ENCODE data around the gene ZNF433. TPM values are rescaled to one million over a fixed set of nuclear protein-coding genes. Genes with fewer than 3 reads are reported as not detected.

The ZNF433 gene
- polyA plus RNA-seq, 6 donors from 2014 or later = 2.2 to 11.0 (median 5.0) TPM

DNA sequence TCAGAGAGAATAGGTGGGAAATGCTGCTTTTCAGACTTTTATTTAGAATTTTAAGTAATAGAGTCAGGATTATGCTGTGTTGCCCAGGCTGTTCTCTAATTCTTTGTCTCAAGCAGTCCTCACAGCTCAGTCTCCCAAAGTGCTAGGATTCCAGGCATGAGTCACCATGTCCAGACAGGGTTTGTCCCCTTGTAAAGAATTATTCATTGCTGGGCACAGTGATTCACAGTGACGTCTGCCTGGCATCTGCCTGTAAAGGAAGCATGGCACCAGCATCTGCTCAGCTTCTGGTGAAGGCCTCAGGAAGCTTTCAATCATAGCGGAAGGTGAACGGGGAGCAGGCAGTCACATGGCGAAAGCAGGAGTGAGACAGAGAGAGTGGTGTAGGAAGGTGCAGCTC, 53.0 kb downstream of the ZNF433 start:
- H3K27me3 Mint-ChIP-seq = no peaks in the 10 kb centered on the region
- H3K4me3 Mint-ChIP-seq = peak overlapping the region in 1 of 8 donors; percentile 30
- H3K9me3 Mint-ChIP-seq = peaks cover 0 to 54% (median 48%) of the 10 kb centered on the region in 7 donors
- H3K36me3 Mint-ChIP-seq = peaks cover 24 to 26% of the 10 kb centered on the region in 2 donors
- no peak for DNase-seq
- ATAC-seq (ENCODE audit: low read depth in 2 of 2) = no peak
- H3K27ac Mint-ChIP-seq = no peak overlapping the region
- H3K4me1 Mint-ChIP-seq = peaks cover 7 to 8% (median 7%) of the 10 kb centered on the region in 3 donors

- Mint-ChIP-seq H3K36me3 (peaks cover 33 to 36% of the 10 kb centered on the region in 2 donors), H3K27me3 (no peaks in the 10 kb centered on the region), H3K4me1 (peaks cover 0 to 3% (median 0%) of the 10 kb centered on the region in 3 donors), H3K4me3 (no peak overlapping the region), H3K9me3 (peaks cover 0 to 73% (median 63%) of the 10 kb centered on the region in 7 donors), H3K27ac (no peak overlapping the region)
- no peak for ATAC-seq (ENCODE audit: low read depth in 2 of 2)
- no peak for DNase-seq
Observed at GRCh38 chr19:11979527-11979926, 56.0 kb downstream of the ZNF433 start.

DNA sequence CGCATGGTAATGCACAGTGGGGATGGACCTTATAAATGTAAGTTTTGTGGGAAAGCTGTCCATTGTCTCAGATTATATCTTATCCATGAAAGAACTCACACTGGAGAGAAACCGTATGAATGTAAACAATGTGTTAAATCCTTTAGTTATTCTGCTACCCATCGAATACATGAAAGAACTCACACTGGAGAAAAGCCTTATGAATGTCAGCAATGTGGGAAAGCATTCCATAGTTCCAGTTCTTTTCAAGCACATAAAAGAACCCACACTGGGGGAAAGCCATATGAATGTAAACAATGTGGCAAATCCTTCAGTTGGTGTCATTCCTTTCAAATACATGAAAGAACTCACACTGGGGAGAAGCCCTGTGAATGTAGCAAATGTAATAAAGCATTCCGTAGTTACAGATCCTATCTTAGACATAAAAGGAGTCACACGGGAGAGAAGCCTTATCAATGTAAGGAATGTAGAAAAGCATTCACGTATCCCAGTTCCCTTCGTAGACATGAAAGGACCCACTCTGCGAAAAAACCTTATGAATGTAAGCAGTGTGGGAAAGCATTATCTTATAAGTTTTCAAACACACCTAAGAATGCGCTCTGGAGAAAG, 56.9 kb downstream of the ZNF433 start:
- Mint-ChIP-seq H3K36me3 (peaks cover 33 to 36% of the 10 kb centered on the region in 2 donors), H3K27me3 (no peaks in the 10 kb centered on the region), H3K9me3 (peaks cover 4 to 75% (median 63%) of the 10 kb centered on the region in 7 donors), H3K27ac (no peak overlapping the region), H3K4me3 (no peak overlapping the region), H3K4me1 (peaks cover 0 to 6% (median 4%) of the 10 kb centered on the region in 3 donors)
- ATAC-seq (ENCODE audit: low read depth in 2 of 2) (no peak), DNase-seq (no peak)

GRCh38 chr19:11973019-11973810, 62.3 kb downstream of the ZNF433 start:
- Mint-ChIP-seq H3K4me3 (no peak overlapping the region), H3K4me1 (peaks cover 0 to 16% (median 9%) of the 10 kb centered on the region in 3 donors), H3K27me3 (no peaks in the 10 kb centered on the region), H3K9me3 (peaks cover 4 to 30% (median 20%) of the 10 kb centered on the region in 7 donors), H3K27ac (no peak overlapping the region), H3K36me3 (peaks cover 22 to 24% of the 10 kb centered on the region in 2 donors)
- DNase-seq (no peak), ATAC-seq (ENCODE audit: low read depth in 2 of 2) (no peak)

DNA sequence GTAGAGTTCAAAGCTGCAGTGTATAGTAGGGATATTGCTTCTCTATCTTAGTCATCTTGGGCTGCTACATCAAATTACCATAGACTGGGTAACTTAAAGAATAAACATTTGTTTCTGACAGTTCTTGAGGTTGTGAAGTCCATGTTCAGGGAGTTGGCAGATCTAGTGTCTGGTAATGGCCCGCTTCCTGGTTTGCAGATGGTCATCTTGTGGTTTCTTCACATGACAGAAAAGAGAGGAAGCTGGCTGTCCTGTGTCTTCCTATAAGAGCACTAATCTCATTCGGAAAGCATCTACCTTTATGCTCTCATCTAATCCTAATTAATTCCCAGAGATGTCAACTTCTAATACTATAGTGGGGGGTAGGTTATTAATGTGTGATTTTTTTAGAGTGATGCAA, 64.4 kb downstream of the ZNF433 start:
- Mint-ChIP-seq H3K4me3 (no peak overlapping the region), H3K36me3 (peaks cover 6 to 14% of the 10 kb centered on the region in 2 donors), H3K9me3 (peaks cover 2 to 10% (median 4%) of the 10 kb centered on the region in 7 donors), H3K27ac (no peak overlapping the region), H3K4me1 (peaks cover 0 to 21% (median 20%) of the 10 kb centered on the region in 3 donors), H3K27me3 (no peaks in the 10 kb centered on the region)
- no peak for ATAC-seq (ENCODE audit: low read depth in 2 of 2)
- DNase-seq = no peak

GRCh38 chr19:11970174-11970573, 65.3 kb downstream of the ZNF433 start:
- peaks cover 8 to 28% (median 27%) of the 10 kb centered on the region in 3 donors for H3K4me1 Mint-ChIP-seq
- DNase-seq (no peak), ATAC-seq (ENCODE audit: low read depth in 2 of 2) (no peak)
- H3K4me3 Mint-ChIP-seq = no peak overlapping the region
- no peaks in the 10 kb centered on the region for H3K27me3 Mint-ChIP-seq
- peaks cover 0 to 9% (median 4%) of the 10 kb centered on the region in 7 donors for H3K9me3 Mint-ChIP-seq
- H3K27ac Mint-ChIP-seq = no peak overlapping the region
- peaks cover 6 to 14% of the 10 kb centered on the region in 2 donors for H3K36me3 Mint-ChIP-seq

GRCh38 chr19:11964858-11965645, 70.4 kb downstream of the ZNF433 start, which contains the start of gene ZNF763:
TSS of gene ZNF763 (plus strand) at chr19:11965040. CDS start at chr19:11965209, 169 bp downstream.
- H3K4me3 Mint-ChIP-seq = peak within 1 kb of the TSS; percentile 90 to 99 (median 96)
- ATAC-seq (ENCODE audit: low read depth in 2 of 2) (peak; percentile 86 to 87), DNase-seq (peak; percentile 90)
- peak within 1 kb of the TSS; percentile 97 to 99 (median 98) for H3K27ac Mint-ChIP-seq
- peaks cover 0 to 1% (median 0%) of the 10 kb centered on the region in 7 donors for H3K9me3 Mint-ChIP-seq
- H3K36me3 Mint-ChIP-seq = peaks cover 0 to 13% of the 10 kb centered on the region in 2 donors
- no peaks in the 10 kb centered on the region for H3K27me3 Mint-ChIP-seq
- peaks cover 22 to 39% (median 29%) of the 10 kb centered on the region in 3 donors for H3K4me1 Mint-ChIP-seq

Other genes starting within 250 kb of the ZNF433 start
- gene ZNF491, start 237.2 kb downstream of the ZNF433 start, polyA plus RNA-seq (ENCODE audit: low read depth in 6 of 6) = under 1 TPM in 3 of 6 donors, not detected in 3; 0.25 to 0.40 (median 0.29) TPM
- gene ZNF440, start 221.4 kb downstream of the ZNF433 start, polyA plus RNA-seq (ENCODE audit: low read depth in 6 of 6) = 1 to 10 TPM; 1.5 to 7.4 (median 3.2) TPM
- 10 to 100 TPM in 1 of 6 donors, 1 to 10 TPM in 4, not detected in 1; 7.4 to 13.6 (median 9.3) TPM for gene ZNF439, start 187.0 kb downstream of the ZNF433 start, polyA plus RNA-seq (ENCODE audit: low read depth in 6 of 6)
- 1 to 10 TPM in 3 of 6 donors, under 1 TPM in 3; 0.30 to 2.3 (median 0.95) TPM for gene ZNF69, start 147.9 kb downstream of the ZNF433 start, polyA plus RNA-seq (ENCODE audit: low read depth in 6 of 6)
- gene ZNF700, start 110.6 kb downstream of the ZNF433 start, polyA plus RNA-seq (ENCODE audit: low read depth in 6 of 6) = 1 to 10 TPM in 5 of 6 donors, not detected in 1; 1.9 to 4.6 (median 3.3) TPM
- gene ZNF763, start 70.6 kb downstream of the ZNF433 start, polyA plus RNA-seq (ENCODE audit: low read depth in 6 of 6) = 1 to 10 TPM in 5 of 6 donors, not detected in 1; 3.8 to 8.2 (median 6.0) TPM
- under 1 TPM in 2 of 6 donors, not detected in 4; 0.14 to 0.27 TPM for gene ZNF878, start 17.3 kb upstream of the ZNF433 start, polyA plus RNA-seq (ENCODE audit: low read depth in 6 of 6)
- 10 to 100 TPM in 5 of 6 donors, 1 to 10 TPM in 1; 6.5 to 44.1 (median 19.2) TPM for gene ZNF844, start 29.1 kb upstream of the ZNF433 start, polyA plus RNA-seq (ENCODE audit: low read depth in 6 of 6)
- gene ZNF20, start 104.7 kb upstream of the ZNF433 start, polyA plus RNA-seq (ENCODE audit: low read depth in 6 of 6) = 1 to 10 TPM; 1.8 to 5.5 (median 2.9) TPM
- 1 to 10 TPM in 2 of 6 donors, under 1 TPM in 3, not detected in 1; 0.47 to 1.2 (median 0.95) TPM for gene ZNF625, start 121.1 kb upstream of the ZNF433 start, polyA plus RNA-seq (ENCODE audit: low read depth in 6 of 6)
- gene ZNF136, start 127.4 kb upstream of the ZNF433 start, polyA plus RNA-seq (ENCODE audit: low read depth in 6 of 6) = 10 to 100 TPM; 21.6 to 33.2 (median 25.2) TPM